Osteocyte (in vitro differentiated cells): Measurements from ENCODE around the gene INSM2. TPM values are rescaled to one million over a fixed set of nuclear protein-coding genes. Genes with fewer than 3 reads are reported as not detected.

ENCODE experiments used
- DNase-seq: peaks from one replicate; pipeline ENCODE4 v3.0.0; 2021; ENCODE audit warnings: mixed read lengths; ENCODE audit not compliant: unreplicated experiment; ENCODE audit errors: extremely low spot score
- H3K27ac Mint-ChIP-seq: one replicate; pipeline ENCODE4 v1.8.0; 2021; ENCODE audit warnings: mild to moderate bottlenecking, mixed read lengths; ENCODE audit not compliant: unreplicated experiment
- H3K27me3 Mint-ChIP-seq: one replicate; pipeline ENCODE4 v1.8.0; 2021; ENCODE audit warnings: mixed read lengths; ENCODE audit not compliant: unreplicated experiment
- H3K36me3 Mint-ChIP-seq: one replicate; pipeline ENCODE4 v1.8.0; 2021; ENCODE audit warnings: mixed read lengths; ENCODE audit not compliant: unreplicated experiment
- H3K4me1 Mint-ChIP-seq: one replicate; pipeline ENCODE4 v1.8.0; 2021; ENCODE audit warnings: mixed read lengths; ENCODE audit not compliant: unreplicated experiment
- H3K4me3 Mint-ChIP-seq: one replicate; pipeline ENCODE4 v1.8.0; 2021; ENCODE audit warnings: mild to moderate bottlenecking, moderate library complexity, mixed read lengths; ENCODE audit not compliant: unreplicated experiment
- H3K9me3 Mint-ChIP-seq: one replicate; pipeline ENCODE4 v1.8.0; 2021; ENCODE audit warnings: mixed read lengths; ENCODE audit not compliant: unreplicated experiment
- CTCF ChIP-seq: fragments of 200-600 bp; sonication (generic); IDR thresholded peaks from 2 replicates; pipeline ENCODE4 v1.5.0; 2021; ENCODE audit warnings: antibody characterized with exemption, mild to moderate bottlenecking, moderate library complexity
- total RNA-seq: library from RNA; stranded (reverse); gene quantifications from 2 replicates; pipeline ENCODE4 v1.2.1, GENCODE V29; 2021

Gene INSM2
- total RNA-seq, 1 donor from 2014 or later = not detected

GRCh38 chr14:35553808-35554207 lies 19.8 kb downstream of the INSM2 start:
- no peak for DNase-seq
- Mint-ChIP-seq H3K4me1 (peaks cover 4% of the 10 kb centered on the region), H3K4me3 (no peak overlapping the region)

GRCh38 chr14:35556548-35556947 lies 22.6 kb downstream of the INSM2 start:
- no peak for DNase-seq

More at GRCh38 chr14:35553808-35554207, 19.8 kb downstream of the INSM2 start:
- TF ChIP-seq CTCF = no peak
- no peak overlapping the region for H3K27ac Mint-ChIP-seq
- H3K27me3 Mint-ChIP-seq = no peaks in the 10 kb centered on the region
- no peaks in the 10 kb centered on the region for H3K9me3 Mint-ChIP-seq
- H3K36me3 Mint-ChIP-seq = peaks cover 2% of the 10 kb centered on the region

GRCh38 chr14:35557221-35557747 lies 23.3 kb downstream of the INSM2 start:
- Mint-ChIP-seq H3K27ac (no peak overlapping the region), H3K4me1 (peaks cover 4% of the 10 kb centered on the region), H3K27me3 (no peaks in the 10 kb centered on the region), H3K4me3 (no peak overlapping the region), H3K9me3 (no peaks in the 10 kb centered on the region), H3K36me3 (peaks cover 4% of the 10 kb centered on the region)
- no peak for DNase-seq
- no peak for TF ChIP-seq CTCF

More at GRCh38 chr14:35556548-35556947, 22.6 kb downstream of the INSM2 start:
- Mint-ChIP-seq H3K36me3 (peaks cover 2% of the 10 kb centered on the region), H3K27me3 (no peaks in the 10 kb centered on the region), H3K9me3 (no peaks in the 10 kb centered on the region), H3K27ac (no peak overlapping the region), H3K4me3 (no peak overlapping the region), H3K4me1 (peaks cover 4% of the 10 kb centered on the region)
- TF ChIP-seq CTCF = no peak

- Mint-ChIP-seq H3K9me3 (no peaks in the 10 kb centered on the region), H3K27me3 (no peaks in the 10 kb centered on the region), H3K36me3 (peaks cover 10% of the 10 kb centered on the region), H3K4me1 (peaks cover 4% of the 10 kb centered on the region), H3K27ac (no peak overlapping the region), H3K4me3 (no peak overlapping the region)
- DNase-seq = no peak
- TF ChIP-seq CTCF = no peak
These were observed 24.7 kb downstream of the INSM2 start for GRCh38 chr14:35558680-35559079.

- H3K27ac Mint-ChIP-seq = no peak overlapping the region
- peaks cover 17% of the 10 kb centered on the region for H3K36me3 Mint-ChIP-seq
- no peak for DNase-seq
- no peaks in the 10 kb centered on the region for H3K9me3 Mint-ChIP-seq
- no peak overlapping the region for H3K4me3 Mint-ChIP-seq
- no peaks in the 10 kb centered on the region for H3K27me3 Mint-ChIP-seq
- H3K4me1 Mint-ChIP-seq = no peaks in the 10 kb centered on the region
- no peak for TF ChIP-seq CTCF
These were observed 32.0 kb downstream of the INSM2 start for GRCh38 chr14:35565871-35566464.
